Right lobe of liver (tissue), 6 donors: ENCODE results near the gene HK1. TPM values are rescaled to one million over a fixed set of nuclear protein-coding genes. Genes with fewer than 3 reads are reported as not detected.
A peak's percentile ranks its signal among the peaks of the same experiment; 100 is the strongest.
"Not testable (repeated sequence)": the region's sequence is repeated elsewhere in the genome, so short reads cannot be mapped to it uniquely, and the experiment has no call there.

ENCODE experiments used
- ATAC-seq, 4 donors: fragments of 200-7000 bp; cut with Tn5 transposase; one replicate each; pipeline ENCODE4 v1.9.1; 2020; ENCODE audit warnings: mild to moderate bottlenecking in 4 of 4, moderate library complexity in 4 of 4
- DNase-seq, 3 donors: peaks; one replicate each; pipeline ENCODE4 v3.0.0-alpha.2; 2020
- H3K27ac ChIP-seq, 3 donors: fragments of 200-600 bp; one replicate each; pipeline ENCODE4 v1.8.0; 2022
- H3K27me3 ChIP-seq, 2 donors: fragments of 200-600 bp; one replicate each; pipeline ENCODE4 v1.8.0; 2022
- H3K36me3 ChIP-seq, 4 donors: fragments of 200-600 bp; sonication (generic) in 1 of 4; one replicate each; pipeline versions ENCODE4 v1.5.1 to v1.8.0; 2017 to 2022; ENCODE audit warnings: control low read depth in 1 of 4
- H3K4me1 ChIP-seq, 4 donors: fragments of 200-600 bp; sonication (generic) in 1 of 4; one replicate each; pipeline versions ENCODE4 v1.5.1 to v1.8.0; 2017 to 2022; ENCODE audit warnings: control low read depth in 1 of 4
- H3K4me3 ChIP-seq, 3 donors: fragments of 200-600 bp; one replicate each; pipeline ENCODE4 v1.8.0; 2022
- H3K9me3 ChIP-seq, 4 donors: fragments of 200-600 bp; sonication (generic) in 1 of 4; one replicate each; pipeline versions ENCODE4 v1.5.1 to v1.8.0; 2017 to 2022; ENCODE audit warnings: control low read depth in 1 of 4
- POLR2A ChIP-seq: fragments of 450-650 bp; IDR thresholded peaks from one replicate; pipeline ENCODE4 v1.6.1; 2017; ENCODE audit warnings: antibody characterized with exemption, mild to moderate bottlenecking
- WGBS: methylation state at CpG from one replicate; pipeline ENCODE4 v1.1.6; 2018; ENCODE audit warnings: low coverage, low lambda C conversion rate; ENCODE audit not compliant: insufficient coverage; ENCODE audit errors: missing lambda C conversion rate; 5-methylcytosine and 5-hydroxymethylcytosine counted together
- intact Hi-C, 2 donors: fragments of 100-400 bp; cut with DNase I; formaldehyde crosslinking; loops; one replicate each; pipeline versions ENCODE4 v1.11.2 to v1.14.1; 2022
- total RNA-seq, 6 experiments: library from RNA; depleted of rRNA in 2 of 6; stranded (reverse); fragments of >200 nt in 2 of 6; fragmentation: NEBNext Ultra II Directional in 3 of 6; extraction: Animal tissue kit (Norgen Biotek cat#: 25700) in 3 of 6; gene quantifications; one replicate each; pipeline versions ENCODE4 v1.1.0 to v1.2.4, GENCODE V29; 2016 to 2023
- TF ChIP-seq, protein P1 (sequence below), 4 donors: fragments of 200-600 bp in 3 of 4; fragments of 450-650 bp in 1 of 4; IDR thresholded peaks; one replicate each; pipeline versions ENCODE4 v1.5.1 to v1.8.0; 2016 to 2022; ENCODE audit warnings: antibody characterized with exemption in 4 of 4, mild to moderate bottlenecking in 2 of 4
- donor health status: DM: no; HTN: yes; CAD: no.
- donor health status: DM: no; HTN: no; CAD: no.
- donor health status: DM: no; HTN: no; CAD: no.
- donor health status: DM: no; HTN: yes; CAD: no.
- donor health status: DM: no; HTN: yes; CAD: no.

Gene HK1
- total RNA-seq, 6 experiments from 2014 or later: 4.2 to 28.0 (median 7.2) TPM

DNA sequence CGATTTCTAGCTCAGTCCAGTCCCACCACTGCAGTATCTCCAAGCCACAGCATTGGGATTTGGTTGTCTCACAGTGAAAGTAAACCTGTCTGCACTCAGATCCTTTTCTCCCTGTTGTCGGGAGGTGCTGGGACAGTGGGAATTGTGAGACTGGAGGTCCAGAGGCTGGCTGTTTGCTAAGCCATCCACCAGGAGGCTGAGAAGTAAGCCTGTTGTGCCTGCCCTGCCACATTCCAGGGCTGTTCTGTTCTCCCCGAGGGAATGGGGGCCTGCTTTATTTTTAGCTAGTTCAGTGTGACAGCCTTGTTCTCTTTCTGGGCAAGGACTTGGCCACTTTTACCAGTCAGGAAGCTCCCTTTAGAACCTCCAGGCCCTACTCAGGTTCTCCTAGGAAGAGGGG lies 54.9 kb downstream of the HK1 start:
- no peaks in the 10 kb centered on the region for H3K36me3 ChIP-seq
- H3K27me3 ChIP-seq: no peaks in the 10 kb centered on the region
- DNase-seq (no peak), ATAC-seq (no peak)
- 54% methylated on average over 2 of the region's 3 CpGs for WGBS
- TF ChIP-seq, protein P1, sequence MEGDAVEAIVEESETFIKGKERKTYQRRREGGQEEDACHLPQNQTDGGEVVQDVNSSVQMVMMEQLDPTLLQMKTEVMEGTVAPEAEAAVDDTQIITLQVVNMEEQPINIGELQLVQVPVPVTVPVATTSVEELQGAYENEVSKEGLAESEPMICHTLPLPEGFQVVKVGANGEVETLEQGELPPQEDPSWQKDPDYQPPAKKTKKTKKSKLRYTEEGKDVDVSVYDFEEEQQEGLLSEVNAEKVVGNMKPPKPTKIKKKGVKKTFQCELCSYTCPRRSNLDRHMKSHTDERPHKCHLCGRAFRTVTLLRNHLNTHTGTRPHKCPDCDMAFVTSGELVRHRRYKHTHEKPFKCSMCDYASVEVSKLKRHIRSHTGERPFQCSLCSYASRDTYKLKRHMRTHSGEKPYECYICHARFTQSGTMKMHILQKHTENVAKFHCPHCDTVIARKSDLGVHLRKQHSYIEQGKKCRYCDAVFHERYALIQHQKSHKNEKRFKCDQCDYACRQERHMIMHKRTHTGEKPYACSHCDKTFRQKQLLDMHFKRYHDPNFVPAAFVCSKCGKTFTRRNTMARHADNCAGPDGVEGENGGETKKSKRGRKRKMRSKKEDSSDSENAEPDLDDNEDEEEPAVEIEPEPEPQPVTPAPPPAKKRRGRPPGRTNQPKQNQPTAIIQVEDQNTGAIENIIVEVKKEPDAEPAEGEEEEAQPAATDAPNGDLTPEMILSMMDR (IDR thresholded peaks at IDR 0.05): no peak
- no peak for TF ChIP-seq POLR2A
- H3K4me3 ChIP-seq: no peak overlapping the region
- no peak overlapping the region for H3K27ac ChIP-seq
- H3K9me3 ChIP-seq: no peaks in the 10 kb centered on the region
- intact Hi-C loops: no loop called here
- H3K4me1 ChIP-seq: peaks cover 0 to 15% (median 4%) of the 10 kb centered on the region in 4 donors

DNA sequence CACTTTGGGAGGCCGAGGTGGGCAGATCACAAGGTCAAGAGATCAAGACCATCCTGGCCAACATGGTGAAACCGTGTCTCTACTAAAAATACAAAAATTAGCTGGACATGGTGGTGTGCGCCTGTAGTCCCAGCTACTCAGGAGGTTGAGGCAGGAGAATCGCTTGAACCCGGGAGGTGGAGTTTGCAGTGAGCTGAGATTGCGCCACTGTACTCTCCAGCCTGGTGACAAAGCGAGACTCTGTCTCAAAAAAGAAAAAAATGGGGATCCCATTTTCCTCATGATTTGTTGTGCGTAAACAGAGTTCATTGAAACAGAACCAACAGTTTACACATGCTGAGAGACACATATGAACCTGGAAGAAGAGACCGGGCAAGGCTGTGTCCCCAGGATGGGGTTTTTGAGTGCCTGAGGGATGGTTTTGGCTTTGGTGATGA lies 55.6 kb downstream of the HK1 start:
- H3K27me3 ChIP-seq, ATAC-seq, DNase-seq, H3K36me3 ChIP-seq, H3K4me3 ChIP-seq, H3K4me1 ChIP-seq, intact Hi-C loops, H3K9me3 ChIP-seq: not testable (repeated sequence)
- peak overlapping the region in 1 of 3 donors; percentile 3 for H3K27ac ChIP-seq
- WGBS: 75% methylated on average over 6 of the region's 9 CpGs

DNA sequence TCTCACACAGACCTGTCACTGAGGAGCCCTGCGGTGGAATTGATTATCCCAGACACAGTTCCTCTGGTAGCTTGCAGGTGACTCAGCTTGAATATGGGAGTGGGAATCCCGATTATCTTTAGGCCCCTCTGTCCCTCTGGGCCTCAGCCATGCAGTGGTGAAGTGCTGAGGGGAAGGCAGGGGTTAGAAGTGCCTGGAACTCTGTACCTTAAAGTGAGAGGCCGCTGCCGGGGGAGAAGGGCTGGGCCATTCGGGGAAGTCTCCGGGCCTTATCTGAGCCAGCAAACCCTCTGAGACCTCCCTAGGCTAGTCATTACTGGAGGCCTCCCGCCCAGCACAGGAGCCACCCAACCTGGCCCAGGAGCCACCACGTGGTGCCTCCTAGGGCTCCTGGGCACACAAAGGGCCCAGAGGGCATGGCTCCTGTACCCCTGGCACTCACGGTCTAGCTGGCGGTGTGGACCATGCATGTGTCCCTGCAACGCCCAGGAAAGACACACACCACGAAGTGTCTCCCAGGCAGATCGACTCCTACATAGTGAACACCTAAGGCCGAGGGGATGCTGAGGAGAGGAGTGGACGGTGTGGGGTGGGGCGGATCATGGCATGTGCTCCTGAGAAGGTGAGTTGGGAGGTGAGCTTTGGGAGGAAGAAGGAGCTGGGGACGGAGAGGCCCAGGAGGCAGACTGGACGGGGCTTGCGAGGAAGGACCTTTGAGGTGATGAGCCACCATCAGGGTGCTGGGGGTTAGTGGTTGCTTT lies 56.2 kb downstream of the HK1 start:
- 71% methylated on average over 4 of the region's 19 CpGs for WGBS
- TF ChIP-seq, protein P1 (IDR thresholded peaks at IDR 0.05): no peak
- TF ChIP-seq POLR2A: no peak
- intact Hi-C loops: no loop called here
- DNase-seq: no peak
- Histone ChIP-seq H3K36me3 (no peaks in the 10 kb centered on the region), H3K27ac (peak overlapping the region in 2 of 3 donors; percentile 3 to 37), H3K9me3 (no peaks in the 10 kb centered on the region), H3K27me3 (no peaks in the 10 kb centered on the region), H3K4me1 (peaks cover 0 to 10% (median 2%) of the 10 kb centered on the region in 4 donors), H3K4me3 (no peak overlapping the region)
- ATAC-seq: peak in 3 of 4 donors; percentile 4 to 15 (median 12)

DNA sequence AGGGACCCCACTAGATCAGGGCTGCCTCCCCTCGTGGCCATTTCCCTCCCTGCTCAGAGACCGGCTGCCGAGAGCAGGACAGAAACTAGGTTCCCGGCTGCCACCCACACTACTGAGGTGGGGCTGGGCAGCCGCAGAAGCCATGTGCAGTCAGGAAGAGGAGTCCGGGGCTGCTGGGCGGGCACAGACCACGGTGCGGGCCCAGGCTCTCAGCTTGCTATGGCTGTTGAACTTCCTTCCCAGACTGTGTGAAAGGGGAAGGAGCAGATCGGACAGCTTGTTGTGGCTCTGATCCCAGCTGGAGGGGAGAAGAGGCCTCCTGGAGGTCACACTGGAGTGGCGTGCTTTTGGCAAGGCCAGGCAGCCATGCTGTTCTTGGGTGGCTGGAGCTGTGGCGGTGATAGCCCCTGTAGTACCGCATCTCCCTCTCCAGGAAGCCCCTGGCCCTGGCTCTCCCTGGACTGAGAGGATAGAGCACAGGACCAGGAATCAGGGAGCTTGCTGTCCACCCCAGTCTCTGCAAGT lies 56.8 kb downstream of the HK1 start:
- H3K36me3 ChIP-seq: no peaks in the 10 kb centered on the region
- H3K4me1 ChIP-seq: peaks cover 0 to 10% (median 2%) of the 10 kb centered on the region in 4 donors
- TF ChIP-seq, protein P1 (IDR thresholded peaks at IDR 0.05): no peak
- no peak for TF ChIP-seq POLR2A
- ATAC-seq (peak; percentile 74 to 85 (median 81)), DNase-seq (peak; percentile 58 to 69 (median 69))
- peak overlapping the region; percentile 3 to 37 (median 21) for H3K27ac ChIP-seq
- H3K27me3 ChIP-seq: no peaks in the 10 kb centered on the region
- intact Hi-C loops: no loop called here
- H3K4me3 ChIP-seq: no peak overlapping the region
- no peaks in the 10 kb centered on the region for H3K9me3 ChIP-seq
- WGBS: 32% methylated on average over 5 of the region's 13 CpGs

DNA sequence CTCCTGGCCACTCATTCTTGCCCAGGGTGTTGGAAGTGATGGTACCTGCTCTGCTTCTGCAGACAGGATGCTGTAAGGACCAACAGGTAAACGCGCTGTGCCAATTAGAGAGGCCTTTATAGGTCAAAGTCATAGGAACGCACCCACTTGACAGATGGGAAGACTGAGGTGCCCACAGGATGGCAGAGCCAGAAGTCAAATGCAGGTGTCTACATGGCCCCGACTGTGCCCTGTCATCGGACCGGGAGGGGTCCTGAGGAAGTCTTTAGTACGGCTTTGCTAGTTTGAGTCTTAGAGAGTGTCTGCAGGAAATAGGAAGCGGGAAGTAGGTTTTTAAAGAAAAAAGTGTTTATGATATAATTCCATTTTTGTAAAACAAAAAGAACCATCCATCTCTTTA lies 57.3 kb downstream of the HK1 start:
- TF ChIP-seq POLR2A: no peak
- TF ChIP-seq, protein P1 (IDR thresholded peaks at IDR 0.05): no peak
- peak overlapping the region; percentile 3 to 37 (median 21) for H3K27ac ChIP-seq
- WGBS: 51% methylated on average over 7 of the region's 8 CpGs
- no peak for ATAC-seq
- intact Hi-C loops: no loop called here
- H3K4me1 ChIP-seq: peaks cover 0 to 10% (median 2%) of the 10 kb centered on the region in 4 donors
- H3K9me3 ChIP-seq: no peaks in the 10 kb centered on the region
- no peak for DNase-seq
- no peaks in the 10 kb centered on the region for H3K36me3 ChIP-seq
- no peak overlapping the region for H3K4me3 ChIP-seq
- no peaks in the 10 kb centered on the region for H3K27me3 ChIP-seq
